Superior temporal gyrus (tissue), 1 donor: ENCODE measurements around the gene BMF.
A peak's percentile ranks its signal among the peaks of the same experiment; 100 is the strongest.
"Not testable (repeated sequence)": the region's sequence is repeated elsewhere in the genome, so short reads cannot be mapped to it uniquely, and the experiment has no call there.

Experiments used
- DNase-seq: peaks from one replicate; pipeline ENCODE4 v3.0.0-alpha.2; 2016; ENCODE audit errors: extremely low spot score

Gene BMF, protein sequence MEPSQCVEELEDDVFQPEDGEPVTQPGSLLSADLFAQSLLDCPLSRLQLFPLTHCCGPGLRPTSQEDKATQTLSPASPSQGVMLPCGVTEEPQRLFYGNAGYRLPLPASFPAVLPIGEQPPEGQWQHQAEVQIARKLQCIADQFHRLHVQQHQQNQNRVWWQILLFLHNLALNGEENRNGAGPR

DNA sequence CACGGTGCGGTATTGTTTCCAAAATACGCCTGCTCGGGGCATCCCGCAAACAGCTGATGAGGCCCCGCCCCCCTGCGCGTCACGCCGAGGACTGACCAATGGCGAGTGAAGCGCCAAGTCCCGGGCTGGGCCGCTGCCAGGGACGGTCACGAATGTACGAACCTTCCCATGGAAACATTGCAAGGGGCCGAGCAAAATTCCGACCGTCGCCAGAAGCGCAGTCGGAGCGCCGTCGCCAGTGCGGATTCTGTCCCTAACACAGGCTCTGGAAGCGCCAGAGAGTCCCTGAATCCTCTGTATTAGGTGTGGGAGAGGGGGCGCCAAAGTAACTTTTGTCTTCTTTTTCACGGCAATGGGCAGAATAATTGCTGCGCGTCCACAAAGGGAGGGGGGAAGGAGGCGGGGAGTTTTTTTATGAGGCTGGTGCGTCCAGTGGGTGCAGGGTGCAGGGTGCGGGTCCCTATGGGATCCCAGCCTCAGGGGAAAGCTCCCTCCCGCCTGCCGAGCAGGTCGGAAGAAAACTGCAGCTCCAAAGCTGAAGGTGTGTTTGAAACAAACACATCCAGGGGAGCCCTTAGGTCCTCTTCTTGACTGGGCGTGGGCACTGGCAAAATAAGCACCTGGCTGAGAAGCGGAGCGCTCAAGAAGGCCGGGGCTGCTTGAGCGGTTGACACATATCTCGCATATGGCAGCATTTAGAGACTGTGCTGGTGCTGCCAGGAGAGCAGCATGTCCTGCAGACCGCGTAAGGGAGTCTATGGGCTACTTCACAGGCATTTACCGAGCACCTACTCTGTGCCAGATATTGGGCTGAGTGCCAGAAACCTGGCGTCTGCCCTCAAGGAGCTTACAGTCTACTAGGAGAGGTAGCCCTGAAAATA, at the start of gene BMF:
Gene BMF, minus strand, starts transcription at position 25 of the 881 bp plus-strand sequence. CDS start 2,793 bp downstream, outside the sequence.
- peak; percentile 96 for DNase-seq

- no peak for DNase-seq
Measured at GRCh38 chr15:40157778-40158447, 49.2 kb upstream of the BMF start.

GRCh38 chr15:40155270-40155910, 46.7 kb upstream of the BMF start:
- no peak for DNase-seq

DNA sequence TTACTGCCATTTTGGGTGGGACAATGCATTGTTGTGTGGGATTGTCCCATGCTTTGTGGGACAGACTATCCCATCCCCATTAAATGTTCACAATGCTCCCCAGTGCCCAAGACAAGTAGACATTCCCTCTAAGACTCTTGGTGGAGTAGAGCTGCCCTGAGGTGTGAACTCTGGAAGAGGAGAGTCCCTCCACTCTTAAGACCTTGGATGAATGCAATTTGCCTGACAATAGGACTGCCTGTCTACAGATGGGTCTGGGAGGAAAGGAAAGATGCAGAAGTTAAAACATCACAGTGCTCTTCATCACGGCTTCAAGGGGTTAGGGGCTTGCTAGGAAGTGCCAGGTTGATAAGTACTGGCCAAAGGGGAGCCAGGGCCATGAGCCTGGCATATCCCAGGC, 46.1 kb upstream of the BMF start:
- not testable (repeated sequence) for DNase-seq

- no peak for DNase-seq
Measured at GRCh38 chr15:40151991-40152390, 43.3 kb upstream of the BMF start.

- DNase-seq: no peak
Measured at GRCh38 chr15:40151499-40151898, 42.8 kb upstream of the BMF start.

DNA sequence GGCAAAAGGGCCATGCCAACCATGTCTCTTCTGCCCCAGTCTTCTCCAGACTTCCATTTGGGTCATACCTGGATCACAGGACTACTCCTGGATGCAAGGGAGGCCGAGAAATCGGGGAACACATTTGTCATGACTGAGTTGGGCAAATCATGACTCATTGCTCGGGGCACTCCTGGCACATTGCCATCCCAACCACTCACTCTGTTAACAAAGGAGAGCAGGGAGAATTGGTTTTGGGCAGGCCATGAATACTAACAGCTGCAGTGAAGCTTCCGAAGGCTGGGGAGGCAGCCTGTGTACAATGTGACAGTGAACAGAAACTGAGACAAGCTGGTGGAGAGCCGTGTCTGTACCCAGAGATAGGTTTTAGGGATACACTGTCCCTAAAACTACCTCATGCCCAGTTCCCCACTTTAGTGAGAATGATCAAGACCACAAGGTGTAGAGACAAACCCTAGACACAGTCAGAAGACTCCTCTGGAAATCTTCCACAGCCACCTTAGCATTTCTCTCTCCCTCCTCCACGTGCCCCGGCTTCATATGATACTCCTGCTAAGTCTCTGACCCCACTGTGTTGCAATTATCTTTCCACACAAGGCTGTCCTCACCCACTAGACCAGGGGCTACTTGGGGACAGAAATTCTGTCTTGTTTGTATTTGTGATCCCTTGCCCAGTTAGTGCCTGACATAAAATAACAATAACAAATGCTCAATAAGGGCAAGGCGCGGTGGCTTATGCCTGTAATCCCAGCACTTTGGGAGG, 41.7 kb upstream of the BMF start:
- peak; percentile 24 for DNase-seq

- no peak for DNase-seq
Measured at GRCh38 chr15:40149339-40149738, 40.7 kb upstream of the BMF start.

DNA sequence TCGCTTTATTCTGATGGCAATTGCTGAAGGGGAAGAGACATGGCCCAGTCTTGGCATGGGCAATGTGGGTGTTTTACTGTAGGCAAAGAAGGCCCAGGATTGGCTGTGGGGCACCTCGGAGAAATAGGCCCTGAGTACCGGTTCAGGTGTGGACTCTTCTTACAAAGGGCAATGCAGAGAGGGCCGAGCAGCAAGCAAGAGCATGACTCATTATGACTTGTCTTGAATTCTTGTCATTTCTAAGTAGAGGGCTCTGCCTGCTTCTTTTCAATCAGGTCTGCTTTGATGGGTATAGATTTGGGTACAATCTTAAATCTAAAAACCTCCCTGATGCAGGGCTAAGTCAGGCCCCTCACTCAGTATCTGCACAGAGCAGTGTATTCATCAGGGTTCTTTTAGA, 37.4 kb upstream of the BMF start:
- DNase-seq: no peak

DNA sequence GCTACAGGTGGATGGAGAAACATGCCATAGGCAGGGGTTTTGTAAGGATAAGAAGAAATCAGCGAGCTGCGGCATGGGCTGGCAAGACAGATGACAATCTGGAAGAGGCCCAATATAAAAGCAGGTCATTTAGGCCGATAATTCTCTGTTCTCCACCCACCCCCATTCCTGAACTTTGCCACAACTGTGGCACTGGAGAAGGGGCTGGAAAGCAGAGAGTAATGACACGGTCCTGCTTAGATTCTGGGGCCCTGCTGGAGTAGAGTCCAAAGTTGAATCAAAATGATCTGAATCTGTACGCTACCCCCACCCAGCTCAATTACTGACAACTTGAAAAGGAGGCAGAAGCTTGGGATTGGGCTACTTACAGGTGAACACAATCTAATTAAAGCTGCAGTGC, 33.7 kb upstream of the BMF start:
- no peak for DNase-seq

DNA sequence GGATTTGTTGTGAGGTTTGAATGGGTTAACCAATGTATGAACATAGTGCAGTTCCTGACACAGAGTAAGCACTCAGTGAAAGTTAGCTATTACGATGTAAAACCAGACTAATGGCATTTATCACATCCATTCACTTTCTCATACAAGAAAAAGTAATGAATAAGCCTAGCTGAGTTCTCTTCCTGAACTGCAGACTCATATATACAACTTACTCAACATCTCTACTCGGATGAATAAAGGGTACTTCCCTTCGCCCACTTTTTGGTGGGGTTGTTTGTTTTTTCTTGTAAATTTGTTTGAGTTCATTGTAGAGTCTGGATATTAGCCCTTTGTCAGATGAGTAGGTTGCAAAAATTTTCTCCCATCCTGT, 29.5 kb upstream of the BMF start:
- not testable (repeated sequence) for DNase-seq

GRCh38 chr15:40137303-40138200, 28.9 kb upstream of the BMF start:
- no peak for DNase-seq

- DNase-seq: no peak
Measured at GRCh38 chr15:40136470-40137302, 28.0 kb upstream of the BMF start.

DNA sequence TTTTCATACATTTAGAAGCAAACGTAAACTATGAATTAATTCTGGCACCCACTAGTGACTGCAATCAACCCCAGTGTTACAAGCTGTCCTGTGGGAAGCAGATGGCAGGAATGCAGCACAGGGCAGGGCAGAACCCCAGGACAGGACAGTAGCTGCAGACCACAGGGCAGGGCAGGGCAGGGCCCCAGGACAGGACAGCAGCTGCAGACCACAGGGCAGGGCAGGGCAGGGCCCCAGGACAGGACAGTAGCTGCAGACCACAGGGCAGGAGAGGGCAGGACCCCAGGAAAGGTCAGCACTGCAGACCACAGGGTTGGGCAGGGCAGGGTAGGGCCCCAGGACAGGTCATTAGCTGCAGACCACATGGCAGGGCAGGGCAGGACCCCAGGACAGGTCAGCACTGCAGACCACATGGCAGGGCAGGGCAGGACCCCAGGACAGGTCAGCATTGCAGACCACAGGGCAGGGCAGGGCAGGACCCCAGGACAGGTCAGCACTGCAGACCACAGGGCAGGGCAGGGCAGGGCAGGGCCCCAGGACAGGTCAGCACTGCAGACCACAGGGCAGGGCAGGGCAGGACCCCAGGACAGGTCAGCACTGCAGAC, 27.3 kb upstream of the BMF start:
- DNase-seq: not testable (repeated sequence)

- DNase-seq: no peak
Measured at GRCh38 chr15:40134885-40135284, 26.2 kb upstream of the BMF start.

GRCh38 chr15:40133544-40133943, 24.9 kb upstream of the BMF start:
- DNase-seq: no peak

- DNase-seq: no peak
Measured at GRCh38 chr15:40130799-40131502, 22.3 kb upstream of the BMF start.

DNA sequence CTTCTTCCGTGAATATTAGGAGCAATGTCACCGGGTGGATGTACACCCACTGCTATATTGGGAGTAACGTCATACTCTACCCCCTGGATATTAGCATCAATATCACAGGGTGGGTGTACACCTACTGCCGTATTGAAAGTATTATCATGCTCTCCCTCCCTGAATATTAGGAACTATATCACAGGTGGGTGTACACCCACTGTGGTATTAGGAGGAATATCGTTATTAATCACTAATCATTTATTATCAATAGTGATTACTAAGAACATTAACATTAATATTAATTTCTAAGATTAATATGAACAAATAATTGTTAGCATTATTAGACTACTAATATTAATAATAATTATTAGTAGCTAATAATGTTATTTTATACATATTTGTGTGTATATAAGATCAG, 21.4 kb upstream of the BMF start:
- no peak for DNase-seq
